Endothelial cell of hepatic sinusoid (primary cell): ENCODE data around the gene RSPH1.
"Not testable (repeated sequence)": the region's sequence is repeated elsewhere in the genome, so short reads cannot be mapped to it uniquely, and the experiment has no call there.

Source experiments
- in situ Hi-C: cut with HindIII; loops from 2 replicates; pipeline ENCODE4 v1.10.0; 2017; ENCODE audit warnings: low sequenced_read_pairs

Gene RSPH1

DNA sequence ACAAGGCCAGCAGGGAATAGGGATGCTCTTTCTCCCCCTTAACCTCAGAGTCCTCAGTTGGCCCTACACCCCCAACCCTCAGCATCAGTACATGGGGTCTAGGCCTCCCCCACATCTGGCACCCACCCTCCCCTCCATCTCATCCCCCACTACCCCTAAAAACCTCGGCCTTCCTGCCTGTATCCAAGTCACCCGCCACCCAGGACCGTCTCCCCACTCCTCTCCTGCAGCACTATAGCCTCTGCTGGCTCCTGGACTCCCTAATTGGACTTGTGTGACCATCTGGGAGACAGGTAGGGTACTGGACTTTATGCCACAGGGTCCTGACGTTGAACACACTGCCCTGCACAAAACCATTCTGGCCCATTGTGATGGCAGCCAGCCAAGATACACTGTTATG, 6.0 kb downstream of the RSPH1 start:
- in situ Hi-C loops, result loop anchor here (5.0 kb wide), 1 partner anchor 33 kb away; no protein-coding TSS in a partner anchor

DNA sequence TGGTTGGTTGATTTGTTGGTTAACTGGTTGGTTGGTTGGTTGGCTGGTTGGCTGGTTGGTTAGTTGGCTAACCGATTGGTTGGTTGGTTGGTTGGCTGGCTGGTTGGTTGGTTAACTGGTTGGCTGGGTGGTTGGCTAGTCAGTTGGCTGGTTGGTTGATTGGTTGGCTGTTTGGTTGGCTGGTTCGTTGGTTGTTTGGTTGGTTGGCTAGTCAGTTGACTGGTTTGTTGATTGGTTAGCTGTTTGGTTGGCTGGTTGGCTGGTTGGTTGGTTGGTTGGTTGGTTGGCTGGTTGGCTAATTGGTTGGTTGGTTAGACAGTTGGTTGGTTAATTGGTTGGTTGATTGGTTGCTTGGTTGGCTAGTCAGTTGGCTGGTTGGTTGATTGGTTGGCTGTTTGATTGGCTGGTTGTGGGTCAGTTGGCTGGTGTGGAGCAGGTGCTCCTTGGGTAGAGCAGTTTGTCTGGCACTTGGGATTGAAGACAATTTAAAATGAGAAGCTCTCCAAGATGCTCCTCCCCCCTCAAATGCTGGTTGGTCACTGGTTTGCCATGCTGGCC, 6.9 kb downstream of the RSPH1 start:
- in situ Hi-C loops, result no loop called here

DNA sequence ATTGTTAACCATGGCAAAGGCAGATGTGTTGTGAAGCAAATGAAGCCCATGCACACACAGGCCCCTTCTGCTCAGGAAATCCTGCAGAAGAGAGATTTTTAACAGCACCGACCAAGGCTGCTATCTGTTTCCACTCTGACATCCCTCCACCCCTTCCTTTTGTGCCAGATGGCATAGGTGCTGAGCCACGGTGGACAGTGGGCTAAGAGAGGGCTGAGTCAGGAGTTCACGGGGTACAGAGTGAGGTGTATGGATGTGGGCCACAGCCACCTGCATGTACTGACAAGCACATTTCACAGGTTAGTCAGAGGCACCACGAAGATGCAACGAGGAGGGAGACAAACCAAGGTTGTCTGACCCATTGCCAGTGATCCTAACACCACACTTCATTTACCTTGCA, 9.5 kb downstream of the RSPH1 start:
- in situ Hi-C loops, result no loop called here

DNA sequence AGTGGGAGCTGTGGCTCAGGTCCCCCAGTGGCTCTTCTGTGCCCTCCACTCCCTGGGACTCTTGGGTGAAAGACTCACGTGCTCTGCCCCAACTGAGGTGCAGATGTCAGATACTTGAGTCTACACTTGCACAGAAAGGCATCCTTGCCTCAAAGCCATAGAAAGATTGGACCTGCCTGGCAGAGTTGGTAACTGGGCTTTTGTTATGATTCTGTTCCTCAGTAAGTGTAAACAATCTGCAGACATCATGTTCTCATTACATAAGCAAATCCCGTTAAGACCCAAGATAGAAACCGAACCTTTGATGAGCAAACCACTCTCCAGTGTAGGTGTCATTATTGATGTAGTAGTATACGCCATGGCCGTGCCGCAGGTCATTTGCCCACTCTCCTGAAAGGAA, 10.0 kb downstream of the RSPH1 start:
- in situ Hi-C loops, result no loop called here

DNA sequence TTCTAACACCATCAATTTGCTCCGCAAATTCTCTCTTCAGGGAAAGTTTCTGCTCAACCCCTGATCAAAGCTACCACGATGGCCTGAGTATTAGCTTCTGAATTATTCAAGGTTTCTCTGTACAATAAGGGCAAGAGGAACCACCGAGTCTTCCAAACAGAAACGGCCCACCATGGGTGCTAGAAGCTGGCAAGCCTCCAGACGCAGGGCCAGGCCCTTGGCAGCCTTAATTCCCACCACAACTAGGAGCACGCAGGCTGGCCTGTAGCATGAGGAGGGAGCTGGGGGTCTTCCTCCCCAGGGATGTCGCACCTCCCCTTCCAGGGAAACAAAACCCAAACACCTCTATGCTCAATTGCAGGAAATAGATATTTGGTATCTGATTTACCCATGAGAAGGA, 11.1 kb downstream of the RSPH1 start:
- in situ Hi-C loops, result no loop called here

DNA sequence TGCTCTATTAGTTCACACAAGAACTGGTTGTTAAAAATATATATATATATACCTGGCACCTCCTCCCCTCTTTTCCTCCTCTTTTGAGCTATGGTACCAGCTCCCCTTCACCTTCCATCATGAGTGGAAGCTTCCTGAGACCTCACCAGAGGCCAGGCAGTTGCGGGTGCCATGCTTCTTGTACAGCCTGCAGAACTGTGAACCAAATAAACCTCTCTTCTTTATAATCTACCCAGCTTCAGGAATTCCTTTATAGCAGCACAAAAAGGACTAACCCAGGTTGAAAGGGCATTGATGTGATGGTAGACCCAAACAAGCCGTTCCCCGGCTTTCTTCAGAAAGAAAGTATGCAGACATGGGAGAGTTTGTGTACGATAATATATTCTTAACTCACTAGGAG, 14.9 kb downstream of the RSPH1 start:
- in situ Hi-C loops, result no loop called here

DNA sequence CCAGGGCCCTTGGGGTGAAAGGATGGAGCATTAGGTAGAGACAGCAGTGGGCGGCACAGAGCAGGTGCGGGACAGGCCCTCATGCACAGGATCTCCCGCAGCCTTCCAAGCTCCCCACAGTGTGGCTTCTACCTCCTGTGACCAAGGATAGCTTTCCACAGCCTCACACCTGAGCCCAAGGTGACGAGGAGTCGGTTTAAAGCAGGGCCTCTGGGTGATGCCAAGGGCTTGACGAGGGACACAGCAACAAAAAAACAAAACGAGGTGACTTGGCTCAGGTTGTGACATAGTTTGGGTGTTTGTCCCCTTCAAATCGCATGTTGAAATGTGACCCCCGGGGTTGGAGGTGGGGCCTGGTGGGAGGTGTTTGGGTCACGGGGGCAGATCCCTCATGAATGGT, 15.3 kb downstream of the RSPH1 start:
- in situ Hi-C loops, result no loop called here

DNA sequence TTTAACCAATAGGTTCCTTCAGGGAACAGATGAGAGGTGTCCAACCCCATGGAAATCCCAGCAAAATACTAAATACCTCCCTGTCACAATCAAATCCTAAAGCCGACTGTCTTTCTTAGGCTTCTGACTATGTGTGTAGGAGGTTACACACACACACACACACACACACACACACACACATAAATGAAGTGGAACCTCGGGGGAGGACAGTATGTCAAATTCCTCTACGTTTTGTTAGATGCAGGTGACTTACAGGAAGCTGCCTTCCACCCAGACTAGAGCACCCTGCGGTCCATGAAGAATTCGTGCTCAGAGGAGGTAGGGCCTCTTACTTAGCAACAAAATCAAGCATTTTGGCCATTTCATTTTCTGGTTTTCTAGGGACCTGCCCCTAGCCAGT, 16.4 kb downstream of the RSPH1 start:
- in situ Hi-C loops, result no loop called here

DNA sequence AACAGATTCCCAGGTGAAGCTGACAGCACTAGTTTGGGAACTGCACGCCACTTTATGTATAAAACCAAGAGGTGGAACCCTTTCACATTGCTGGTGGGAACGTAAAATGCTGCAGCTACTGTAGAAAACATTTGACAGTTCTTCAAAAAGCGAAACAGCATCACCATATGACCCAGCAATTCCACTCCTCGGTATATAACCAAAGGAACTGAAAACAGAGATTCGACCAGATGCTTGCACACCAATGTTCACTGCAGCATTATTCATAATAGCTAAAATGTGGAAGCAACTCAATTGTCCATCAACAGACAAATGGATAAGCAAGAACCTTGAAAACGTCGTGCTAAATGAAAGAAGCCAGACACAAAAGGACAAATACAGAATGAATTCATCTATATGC, 17.5 kb downstream of the RSPH1 start:
- in situ Hi-C loops, result no loop called here

DNA sequence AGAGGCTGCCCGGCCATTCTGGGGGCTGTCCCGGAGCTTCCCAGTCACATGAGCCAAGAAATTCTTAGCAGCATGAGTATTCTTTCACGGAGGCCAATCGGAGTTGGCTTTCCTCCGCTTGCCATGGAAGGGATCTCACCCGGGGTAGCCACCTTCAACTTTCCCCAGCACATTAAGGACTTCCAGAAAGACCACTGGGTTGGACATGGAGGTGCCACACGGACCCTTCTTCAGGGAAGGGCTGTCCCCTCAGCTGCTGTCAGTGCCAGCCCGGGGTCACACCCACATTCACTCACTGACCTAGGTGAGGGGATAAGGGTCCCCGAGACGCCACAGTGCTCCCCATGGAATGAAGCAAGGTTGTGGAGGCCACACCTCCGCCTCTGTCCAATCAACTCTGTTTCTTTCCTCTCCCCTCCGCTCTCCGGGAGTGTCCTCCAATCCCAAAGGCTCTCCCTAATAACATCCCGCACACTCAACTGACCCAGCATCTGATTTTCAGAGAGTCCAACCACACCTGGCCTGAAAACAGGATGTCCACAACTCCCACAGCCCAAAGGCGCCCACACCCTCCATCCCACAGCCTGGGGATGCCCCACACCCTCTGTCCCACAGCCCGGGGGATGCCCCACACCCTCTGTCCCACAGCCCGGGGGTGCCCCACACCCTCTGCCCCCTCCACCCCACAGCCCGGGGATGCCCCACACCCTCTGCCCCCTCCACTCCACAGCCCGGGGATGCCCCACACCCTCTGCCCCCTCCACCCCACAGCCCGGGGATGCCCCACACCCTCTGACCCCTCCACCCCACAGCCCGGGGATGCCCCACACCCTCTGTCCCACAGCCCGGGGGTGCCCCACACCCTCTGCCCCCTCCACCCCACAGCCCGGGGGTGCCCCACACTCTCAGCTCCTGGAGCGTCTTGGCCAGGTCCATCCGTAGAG, 19.4 kb downstream of the RSPH1 start:
- in situ Hi-C loops, result no loop called here

DNA sequence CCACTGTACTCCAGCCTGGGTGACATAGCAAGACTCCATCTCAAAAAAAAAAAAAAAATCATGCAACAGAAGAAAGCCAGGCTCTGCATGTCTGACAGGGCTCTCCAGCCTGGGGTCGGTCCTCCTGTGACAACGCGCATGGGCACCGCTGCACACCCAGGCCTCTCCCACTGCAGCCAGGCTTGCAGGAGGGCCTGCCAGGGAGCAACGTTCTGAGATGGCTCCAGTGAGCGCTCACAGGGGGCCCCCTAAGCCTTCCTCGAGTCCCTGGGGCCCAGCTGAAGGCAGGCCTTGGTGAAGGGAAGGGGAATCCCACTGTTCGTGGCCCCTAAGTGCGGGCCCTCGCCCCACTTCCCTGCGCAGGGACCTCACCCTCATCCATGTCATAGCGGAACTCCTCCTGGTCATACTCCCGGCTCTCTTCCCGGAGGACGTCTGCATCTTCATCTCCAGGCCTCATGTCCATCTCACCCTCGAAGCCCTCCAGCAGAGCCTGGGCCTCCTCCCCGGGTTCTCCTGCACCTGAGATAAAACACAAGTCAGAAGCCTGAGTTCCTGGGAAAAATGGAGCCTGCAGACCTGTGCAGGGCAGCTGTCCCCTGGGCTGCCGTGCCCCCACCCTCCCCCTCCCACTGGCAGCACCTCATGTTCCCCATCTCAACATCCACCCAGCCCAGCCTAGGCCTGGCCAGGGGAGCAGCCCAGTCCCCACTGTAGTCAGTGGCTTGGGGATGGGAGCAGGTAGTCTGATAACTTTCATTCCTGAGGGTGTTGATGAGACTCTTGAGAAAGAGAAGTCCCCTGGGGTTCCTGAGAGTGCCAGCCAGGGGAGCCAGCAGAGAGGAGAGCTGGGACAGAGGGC, 20.3 kb downstream of the RSPH1 start:
- in situ Hi-C loops, result no loop called here

DNA sequence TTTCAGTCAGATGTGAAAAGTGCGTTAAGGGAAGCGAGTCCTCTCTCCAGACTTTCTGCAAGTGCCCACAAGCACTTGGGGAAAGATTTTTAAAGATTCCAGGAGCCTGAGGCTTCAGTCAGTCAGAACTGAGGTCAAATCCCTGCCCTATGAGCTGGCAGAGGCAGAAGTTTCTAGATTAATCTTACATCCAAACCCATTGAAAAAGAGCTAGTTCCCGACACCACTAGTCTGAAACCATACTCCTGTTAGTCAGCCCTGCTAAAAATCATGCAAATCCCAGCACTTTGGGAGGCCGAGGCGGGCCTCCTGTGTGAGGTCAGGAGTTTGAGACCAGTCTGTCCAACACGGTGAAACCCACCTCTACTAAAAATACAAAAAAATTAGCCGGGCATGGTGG, 21.0 kb downstream of the RSPH1 start:
- in situ Hi-C loops, result no loop called here

DNA sequence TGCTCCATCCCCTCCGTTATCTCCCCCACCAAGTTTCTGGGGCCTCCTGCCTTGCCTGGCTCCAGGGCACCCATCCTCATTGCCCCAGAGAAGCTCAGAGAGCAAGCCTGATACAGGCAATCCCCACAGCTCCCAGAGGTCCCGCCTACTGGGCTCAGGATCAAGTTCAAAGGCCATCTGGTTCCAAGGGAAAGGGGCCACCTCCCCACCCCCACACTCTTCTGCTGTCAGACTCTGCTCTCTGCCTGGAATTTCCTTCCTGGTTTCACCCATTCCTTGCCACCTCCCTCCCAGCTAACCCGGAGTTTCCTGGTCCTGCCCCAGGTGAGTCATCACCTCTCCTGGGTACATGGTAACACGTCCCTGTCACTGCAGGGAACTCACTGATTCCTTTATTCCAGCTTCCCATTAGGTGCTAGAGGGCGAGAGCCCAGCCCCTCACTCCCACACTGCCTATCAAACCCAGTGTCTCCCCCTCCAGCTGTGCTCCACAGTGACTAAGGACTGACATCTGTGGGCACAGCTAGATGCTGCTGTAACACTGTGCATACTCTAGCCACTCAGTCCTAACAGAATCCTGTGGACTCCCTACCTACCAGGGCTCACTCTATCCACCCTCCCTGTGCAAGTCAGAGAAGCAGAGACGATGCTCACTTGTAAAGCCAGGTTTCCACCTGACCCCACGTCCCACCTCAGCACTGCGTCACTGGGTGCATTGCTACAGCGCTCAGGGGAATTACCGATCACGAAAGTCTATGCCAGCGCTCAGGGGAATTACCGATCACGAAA, 21.8 kb downstream of the RSPH1 start:
- in situ Hi-C loops, result no loop called here

DNA sequence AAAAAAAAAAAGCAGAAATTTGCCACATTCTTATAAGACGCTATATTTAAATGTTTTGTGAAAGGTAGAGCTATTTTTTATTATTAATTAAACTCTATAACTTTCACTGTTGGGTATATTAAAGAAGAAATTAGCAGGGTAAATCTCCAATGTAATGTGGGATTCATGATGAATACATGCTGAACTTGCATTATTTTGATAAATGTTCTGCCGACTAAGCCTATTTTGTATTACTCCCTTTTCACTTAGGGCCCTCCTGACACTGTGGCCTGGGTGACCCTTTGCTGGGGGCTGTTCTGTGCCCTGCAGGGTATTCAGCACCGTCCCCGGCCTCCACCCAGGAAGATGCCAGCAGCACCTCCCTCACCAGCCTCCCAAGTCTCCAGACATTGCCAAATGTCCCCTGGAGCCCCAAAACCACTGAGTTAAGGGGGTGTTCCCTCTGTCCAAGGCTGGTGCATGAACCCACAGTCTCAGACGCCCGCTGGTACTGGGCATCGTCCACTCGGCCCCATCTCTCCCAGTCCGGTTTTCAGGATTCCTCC, 22.5 kb downstream of the RSPH1 start:
- in situ Hi-C loops, result no loop called here

DNA sequence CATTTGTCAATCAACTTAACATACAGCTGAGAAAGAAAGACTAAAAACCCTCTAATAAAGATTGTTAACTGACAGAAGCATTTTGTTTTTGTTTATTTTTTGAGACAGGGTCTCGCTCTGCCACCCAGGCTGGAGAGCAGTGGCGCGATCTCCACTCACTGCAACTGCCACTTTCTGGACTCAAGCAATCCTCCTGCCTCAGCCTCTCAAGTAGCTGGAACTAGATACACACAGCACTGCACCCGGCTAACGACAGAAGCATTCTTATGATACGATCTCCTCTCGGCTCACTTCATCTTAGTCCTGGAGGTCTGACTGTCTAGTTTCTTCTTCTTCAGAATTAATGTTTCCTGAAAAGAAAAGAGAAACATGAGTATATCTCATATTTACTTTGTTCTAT, 23.5 kb downstream of the RSPH1 start:
- in situ Hi-C loops, result no loop called here

DNA sequence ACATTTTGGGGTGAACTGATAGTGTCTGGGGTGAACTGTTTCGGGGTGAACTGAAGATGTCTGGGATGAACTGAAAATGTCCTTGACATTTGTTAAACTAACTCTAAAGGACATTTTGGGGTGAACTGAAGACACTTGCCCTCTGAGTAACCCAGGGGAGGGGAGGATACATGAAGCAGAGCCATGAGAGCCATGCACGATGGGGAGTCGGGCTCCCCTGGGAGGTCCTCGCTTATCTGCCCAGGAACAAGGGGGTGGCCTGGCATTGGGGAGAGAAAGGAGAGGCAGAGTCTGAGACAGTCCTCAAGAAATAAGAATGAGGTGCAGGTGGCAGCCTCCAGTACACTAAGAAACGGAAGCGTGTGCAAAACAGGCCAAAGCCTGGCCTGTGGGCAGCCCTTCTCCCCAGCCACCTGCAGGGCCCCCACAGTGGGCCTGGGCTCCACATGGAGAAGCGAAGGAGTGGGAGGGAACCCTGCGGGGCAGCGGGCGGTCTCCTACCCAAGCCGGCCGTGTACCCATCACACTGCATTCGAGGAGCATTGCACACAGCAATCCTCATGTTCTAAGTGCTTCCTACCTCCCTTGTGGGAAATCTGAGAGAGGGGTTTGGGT, 24.2 kb downstream of the RSPH1 start:
- in situ Hi-C loops, result no loop called here

DNA sequence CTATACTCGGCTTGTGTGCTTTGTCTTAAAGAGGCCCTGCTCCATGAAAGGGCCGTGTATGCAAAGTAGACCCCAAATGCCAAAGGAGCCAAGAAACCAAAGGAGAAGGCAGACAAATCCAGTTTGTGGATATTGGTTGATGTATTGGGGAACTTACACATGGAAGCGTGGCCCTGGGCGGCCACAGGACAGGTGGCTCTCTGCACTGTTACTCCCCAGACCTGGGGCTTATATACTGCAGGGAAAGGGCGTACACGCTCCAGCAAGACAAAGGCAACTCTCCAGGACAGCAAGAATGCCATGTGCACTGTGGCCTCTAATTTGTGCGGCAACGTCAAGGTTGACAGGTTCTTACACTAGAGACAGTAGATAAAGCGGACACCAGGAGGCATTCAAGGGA, 24.8 kb downstream of the RSPH1 start:
- in situ Hi-C loops, result no loop called here

DNA sequence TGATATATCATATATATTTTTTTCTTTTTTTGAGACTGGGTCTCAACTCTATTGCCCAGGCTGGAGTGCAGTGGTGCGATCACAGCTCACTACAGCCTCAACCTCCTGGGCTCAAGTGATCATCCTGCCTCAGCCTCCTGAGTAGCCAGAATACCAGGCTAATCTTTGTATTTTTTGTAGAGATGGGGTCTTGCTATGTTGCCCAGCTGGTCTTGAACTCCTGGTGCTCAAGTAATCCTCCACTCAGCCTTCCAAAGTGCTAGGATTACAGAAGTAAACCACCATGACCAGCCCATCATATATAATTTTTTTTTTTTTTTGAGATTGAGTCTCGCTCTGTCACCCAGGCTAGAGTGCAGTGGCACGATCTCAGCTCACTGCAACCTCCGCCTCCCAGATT, 26.3 kb downstream of the RSPH1 start:
- in situ Hi-C loops, result not testable (repeated sequence)

DNA sequence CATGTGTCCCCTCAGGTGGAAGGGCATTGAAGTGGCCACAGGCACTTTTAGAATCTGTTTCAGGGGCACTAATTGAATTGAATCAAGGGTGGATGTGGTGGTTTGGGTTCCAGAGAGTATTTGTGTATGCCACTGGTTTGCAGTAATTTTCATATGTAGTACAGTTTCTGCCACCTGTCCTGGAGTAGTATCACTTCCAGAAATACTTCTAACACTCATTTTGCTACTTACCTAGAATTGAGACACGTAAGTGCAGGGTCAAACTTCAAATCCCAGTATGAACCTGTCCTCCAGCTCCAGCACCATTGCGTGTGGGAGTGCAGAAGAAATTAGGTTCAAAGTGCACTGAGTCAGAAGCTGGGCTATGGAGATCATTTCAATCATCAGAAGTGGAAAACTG, 26.8 kb downstream of the RSPH1 start:
- in situ Hi-C loops, result no loop called here

DNA sequence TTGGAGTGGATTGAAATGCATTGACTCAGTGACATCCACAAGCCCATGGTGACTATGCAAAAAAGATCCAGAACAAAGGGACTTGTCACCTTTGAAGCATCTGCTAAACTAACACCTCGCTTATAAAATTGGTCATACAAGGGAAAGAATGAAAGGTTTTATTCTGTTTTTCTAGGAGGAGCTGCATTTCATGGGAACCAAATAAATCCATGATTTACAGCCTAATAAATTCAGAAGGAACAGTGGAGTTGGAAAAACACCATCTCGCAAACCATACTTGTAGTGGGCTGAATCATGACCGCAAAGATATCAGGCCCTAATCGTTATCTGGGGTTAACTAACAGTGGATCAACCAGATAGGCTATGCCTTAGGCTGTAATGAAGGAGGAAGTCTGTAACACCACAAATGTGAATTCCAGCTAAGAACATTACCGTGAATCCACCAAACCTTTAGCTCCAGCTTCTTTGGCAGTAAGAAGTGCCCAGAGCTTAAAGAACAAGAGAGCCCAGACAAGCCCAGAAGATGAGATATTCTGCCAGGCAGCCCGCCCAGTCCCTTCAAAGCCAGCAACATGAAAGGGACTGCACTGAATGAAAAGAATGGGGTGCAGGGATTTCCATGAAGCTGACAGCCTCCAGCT, 27.4 kb downstream of the RSPH1 start:
- in situ Hi-C loops, result no loop called here
